SK-N-DZ (cell line): ENCODE results near the gene SCAMP1.
"Not testable (repeated sequence)": the region's sequence is repeated elsewhere in the genome, so short reads cannot be mapped to it uniquely, and the experiment has no call there.

Experiments
- DNase-seq: peaks from one replicate; pipeline ENCODE4 v3.0.0-alpha.2; 2015; ENCODE audit warnings: low spot score

Gene SCAMP1

GRCh38 chr5:78420548-78420947 lies 60.1 kb downstream of the SCAMP1 start:
- no peak for DNase-seq

GRCh38 chr5:78424665-78425064 lies 64.2 kb downstream of the SCAMP1 start:
- no peak for DNase-seq

GRCh38 chr5:78429332-78429980 lies 69.0 kb downstream of the SCAMP1 start:
- DNase-seq: no peak

GRCh38 chr5:78430866-78431265 lies 70.4 kb downstream of the SCAMP1 start:
- DNase-seq: no peak

GRCh38 chr5:78433972-78434371 lies 73.6 kb downstream of the SCAMP1 start:
- no peak for DNase-seq

GRCh38 chr5:78447775-78448424 lies 87.5 kb downstream of the SCAMP1 start:
- DNase-seq: no peak

- DNase-seq: no peak
Observed at GRCh38 chr5:78449103-78449502, 88.7 kb downstream of the SCAMP1 start.

- DNase-seq: not testable (repeated sequence)
Observed at GRCh38 chr5:78457507-78457906, 97.1 kb downstream of the SCAMP1 start.

- DNase-seq: no peak
Observed at GRCh38 chr5:78458843-78459242, 98.4 kb downstream of the SCAMP1 start.

- DNase-seq: no peak
Observed at GRCh38 chr5:78467140-78467539, 106.7 kb downstream of the SCAMP1 start.

GRCh38 chr5:78467752-78468357 lies 107.4 kb downstream of the SCAMP1 start:
- DNase-seq: peak; percentile 40

- no peak for DNase-seq
Observed at GRCh38 chr5:78471896-78472295, 111.5 kb downstream of the SCAMP1 start.

- no peak for DNase-seq
Observed at GRCh38 chr5:78472469-78473106, 112.2 kb downstream of the SCAMP1 start.

- DNase-seq: no peak
Observed at GRCh38 chr5:78473751-78474150, 113.3 kb downstream of the SCAMP1 start.

- no peak for DNase-seq
Observed at GRCh38 chr5:78475370-78475769, 115.0 kb downstream of the SCAMP1 start.

GRCh38 chr5:78476795-78477194 lies 116.4 kb downstream of the SCAMP1 start:
- DNase-seq: no peak

- no peak for DNase-seq
Observed at GRCh38 chr5:78482948-78483347, 122.5 kb downstream of the SCAMP1 start.

- no peak for DNase-seq
Observed at GRCh38 chr5:78483809-78484521, 123.5 kb downstream of the SCAMP1 start.

GRCh38 chr5:78486218-78486617 lies 125.8 kb downstream of the SCAMP1 start:
- DNase-seq: no peak

- no peak for DNase-seq
Observed at GRCh38 chr5:78487846-78488245, 127.4 kb downstream of the SCAMP1 start.

GRCh38 chr5:78490709-78491485 lies 130.5 kb downstream of the SCAMP1 start:
- no peak for DNase-seq
